Lung microvascular endothelial cell (primary cell): Measurements from ENCODE around the gene FCSK. TPM values are rescaled to one million over a fixed set of nuclear protein-coding genes. Genes with fewer than 3 reads are reported as not detected.

Source experiments
- DNase-seq, 2 donors: peaks; one replicate each; pipeline versions ENCODE4 v3.0.0 to v3.0.0-alpha.2; 2010; ENCODE audit warnings: low read depth in 2 of 2
- total RNA-seq: library from RNA; depleted of rRNA; stranded (reverse); fragments of >200 nt; gene quantifications from 2 replicates; pipeline ENCODE4 v1.2.1, GENCODE V29; 2014

FCSK gene
- total RNA-seq, 1 donor from 2014 or later = 9.7 TPM

- DNase-seq = no peak
Observed at GRCh38 chr16:70453117-70453891, 1.1 kb upstream of the FCSK start.

- peak in 1 of 2 donors; percentile 81 for DNase-seq
Observed at GRCh38 chr16:70453892-70454221, 538 bp upstream of the FCSK start.

GRCh38 chr16:70455910-70456309 is 1.5 kb downstream of the FCSK start:
- DNase-seq = peak in 1 of 2 donors; percentile 33

GRCh38 chr16:70457446-70458166 is 3.2 kb downstream of the FCSK start:
- DNase-seq = no peak

GRCh38 chr16:70460737-70461261 is 6.4 kb downstream of the FCSK start:
- peak; percentile 57 to 68 for DNase-seq

- no peak for DNase-seq
Observed at GRCh38 chr16:70463235-70463634, 8.8 kb downstream of the FCSK start.

GRCh38 chr16:70465999-70466804 is 11.8 kb downstream of the FCSK start:
- DNase-seq = no peak

GRCh38 chr16:70466805-70467076 is 12.3 kb downstream of the FCSK start:
- DNase-seq = no peak

- no peak for DNase-seq
Observed at GRCh38 chr16:70467113-70467512, 12.7 kb downstream of the FCSK start.

- no peak for DNase-seq
Observed at GRCh38 chr16:70467608-70468007, 13.2 kb downstream of the FCSK start.

GRCh38 chr16:70468776-70469525 is 14.6 kb downstream of the FCSK start:
- no peak for DNase-seq

- DNase-seq = no peak
Observed at GRCh38 chr16:70470141-70470926, 15.9 kb downstream of the FCSK start.

- peak; percentile 34 to 62 for DNase-seq
Observed at GRCh38 chr16:70470927-70471341, 16.5 kb downstream of the FCSK start.

GRCh38 chr16:70472786-70473433 is 18.5 kb downstream of the FCSK start:
- no peak for DNase-seq

GRCh38 chr16:70473446-70474319 is 19.3 kb downstream of the FCSK start:
- DNase-seq = no peak

GRCh38 chr16:70474320-70475053 is 20.1 kb downstream of the FCSK start:
- DNase-seq = no peak

GRCh38 chr16:70475054-70475871 is 20.9 kb downstream of the FCSK start:
- no peak for DNase-seq
